IMR-90 (cell line): ENCODE measurements around the gene SERPINF2.

Source experiments
- BHLHE40 ChIP-seq: fragments of 150-350 bp; IDR thresholded peaks from 2 replicates; pipeline ENCODE4 v1.6.1; 2016; ENCODE audit warnings: mild to moderate bottlenecking, low read depth, low read length
- CHD1 ChIP-seq: IDR thresholded peaks from 2 replicates; pipeline ENCODE4 v1.6.1; 2012; ENCODE audit warnings: low read depth, low read length, improper control_type of control experiment
- MAFK ChIP-seq: IDR thresholded peaks from 2 replicates; pipeline ENCODE4 v1.6.1; 2012; ENCODE audit warnings: low read depth, low read length, improper control_type of control experiment
- MAZ ChIP-seq: IDR thresholded peaks from 2 replicates; pipeline ENCODE4 v1.6.1; 2012; ENCODE audit warnings: low read depth, mild to moderate bottlenecking, low read length, improper control_type of control experiment, moderate library complexity, borderline replicate concordance
- POLR2A ChIP-seq: IDR thresholded peaks from 2 replicates; pipeline ENCODE4 v1.6.1; 2012; ENCODE audit warnings: mild to moderate bottlenecking, low read depth, low read length
- SMC3 ChIP-seq: fragments of 150-350 bp; IDR thresholded peaks from 2 replicates; pipeline ENCODE4 v1.6.1; 2016; ENCODE audit warnings: low read depth, mild to moderate bottlenecking, antibody characterized with exemption, low read length, moderate library complexity
- TF ChIP-seq, protein P1 (sequence below): conservative IDR thresholded peaks from 2 replicates; pipeline ENCODE4 v1.5.1; 2012; ENCODE audit warnings: mild to moderate bottlenecking, low read depth, low read length, improper control_type of control experiment

DNA sequence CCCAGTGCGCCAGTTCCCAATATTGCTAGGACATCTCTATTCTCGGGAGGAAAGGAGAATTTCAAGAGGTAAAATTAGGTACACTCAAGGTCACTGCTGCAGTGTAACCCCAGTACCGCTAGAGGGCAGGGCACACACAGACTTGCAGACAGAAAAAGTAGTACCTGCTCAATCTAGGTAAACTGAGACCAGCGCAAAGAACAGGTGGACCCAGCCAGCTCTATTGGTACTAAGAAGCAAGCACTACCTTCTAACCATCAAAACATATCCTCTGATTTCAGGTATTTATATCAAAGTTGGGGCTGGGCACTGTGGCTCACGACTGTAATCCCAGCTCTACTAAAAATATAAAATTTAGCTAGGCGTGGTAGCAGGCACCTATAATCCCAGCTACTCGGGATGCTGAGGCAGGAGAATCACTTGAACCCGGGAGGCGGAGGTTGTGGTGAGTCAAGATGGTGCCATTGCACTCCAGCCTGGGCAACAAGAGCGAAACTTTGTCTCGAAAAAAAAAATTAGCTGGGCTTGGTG lies 21.8 kb upstream of the SERPINF2 start:
- TF ChIP-seq POLR2A (no peak), MAZ (no peak), SMC3 (peak; percentile 81), CHD1 (no peak), BHLHE40 (no peak), MAFK (no peak)
- TF ChIP-seq, protein P1, sequence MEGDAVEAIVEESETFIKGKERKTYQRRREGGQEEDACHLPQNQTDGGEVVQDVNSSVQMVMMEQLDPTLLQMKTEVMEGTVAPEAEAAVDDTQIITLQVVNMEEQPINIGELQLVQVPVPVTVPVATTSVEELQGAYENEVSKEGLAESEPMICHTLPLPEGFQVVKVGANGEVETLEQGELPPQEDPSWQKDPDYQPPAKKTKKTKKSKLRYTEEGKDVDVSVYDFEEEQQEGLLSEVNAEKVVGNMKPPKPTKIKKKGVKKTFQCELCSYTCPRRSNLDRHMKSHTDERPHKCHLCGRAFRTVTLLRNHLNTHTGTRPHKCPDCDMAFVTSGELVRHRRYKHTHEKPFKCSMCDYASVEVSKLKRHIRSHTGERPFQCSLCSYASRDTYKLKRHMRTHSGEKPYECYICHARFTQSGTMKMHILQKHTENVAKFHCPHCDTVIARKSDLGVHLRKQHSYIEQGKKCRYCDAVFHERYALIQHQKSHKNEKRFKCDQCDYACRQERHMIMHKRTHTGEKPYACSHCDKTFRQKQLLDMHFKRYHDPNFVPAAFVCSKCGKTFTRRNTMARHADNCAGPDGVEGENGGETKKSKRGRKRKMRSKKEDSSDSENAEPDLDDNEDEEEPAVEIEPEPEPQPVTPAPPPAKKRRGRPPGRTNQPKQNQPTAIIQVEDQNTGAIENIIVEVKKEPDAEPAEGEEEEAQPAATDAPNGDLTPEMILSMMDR: peak; percentile 89
